ENCODE results near the gene ATP11A.

GRCh38 chr13:112809332-112810315, 119.8 kb downstream of the ATP11A start:
- TF ChIP-seq POLR2A (IDR thresholded peaks at IDR 0.05) (no peak), CTCF (IDR thresholded peaks at IDR 0.05) (no peak)
